A673 (cell line): ENCODE results near the gene SELENOF. TPM values are rescaled to one million over a fixed set of nuclear protein-coding genes. Genes with fewer than 3 reads are reported as not detected.

Experiments used
- BruUV-seq: library from RNA; stranded (reverse); fragments of 400-500 nt; replicated peaks from 2 replicates; lab custom pipeline; 2021; lab: Mats Ljungman, UMichigan
- CTCF ChIA-PET: fragments of 300-600 bp; sonication (Branson Sonifier 250); formaldehyde crosslinking; loops from one replicate; lab custom pipeline; 2022; ENCODE audit warnings: antibody characterized with exemption; lab: Charles Lee
- POLR2A ChIA-PET: fragments of 300-600 bp; sonication (Branson Sonifier 250); formaldehyde crosslinking; loops from one replicate; lab custom pipeline; 2022; ENCODE audit warnings: antibody characterized with exemption; ENCODE audit not compliant: low non-redundant PET; lab: Charles Lee
- DNase-seq: peaks from one replicate; pipeline ENCODE4 v3.0.0-alpha.2; 2015; ENCODE audit warnings: low spot score
- H3K27ac ChIP-seq: fragments of 200-600 bp; sonication (generic); 2 replicates; pipeline ENCODE4 v1.5.1; 2016; ENCODE audit warnings: mixed run types, low read depth, mild to moderate bottlenecking, mixed read lengths, antibody characterized with exemption, low read length; ENCODE audit not compliant: poor library complexity, severe bottlenecking
- H3K27me3 ChIP-seq: fragments of 200-600 bp; sonication (generic); replicated peaks from 2 replicates; pipeline ENCODE4 v1.6.1; 2017; ENCODE audit warnings: mixed run types, low read depth, mild to moderate bottlenecking, mixed read lengths, antibody characterized with exemption, low read length; ENCODE audit not compliant: insufficient read depth, poor library complexity
- H3K36me3 ChIP-seq: fragments of 200-600 bp; sonication (generic); 2 replicates; pipeline ENCODE4 v1.6.1; 2016; ENCODE audit warnings: mixed run types, mild to moderate bottlenecking, mixed read lengths, antibody characterized with exemption, low read length; ENCODE audit not compliant: insufficient read depth, poor library complexity, severe bottlenecking
- H3K4me1 ChIP-seq: fragments of 200-600 bp; sonication (generic); 2 replicates; pipeline ENCODE4 v1.6.1; 2017; ENCODE audit warnings: mixed run types, mild to moderate bottlenecking, mixed read lengths, antibody characterized with exemption, low read length; ENCODE audit not compliant: insufficient read depth, poor library complexity, severe bottlenecking
- H3K4me3 ChIP-seq: fragments of 200-600 bp; sonication (generic); 2 replicates; pipeline ENCODE4 v1.5.1; 2016; ENCODE audit warnings: low read depth, mixed run types, mild to moderate bottlenecking, mixed read lengths, low read length; ENCODE audit not compliant: poor library complexity, severe bottlenecking
- H3K9me3 ChIP-seq: fragments of 200-600 bp; sonication (generic); 2 replicates; pipeline ENCODE4 v1.6.1; 2016; ENCODE audit warnings: mixed run types, low read depth, mild to moderate bottlenecking, mixed read lengths, antibody characterized with exemption, low read length; ENCODE audit not compliant: poor library complexity, severe bottlenecking
- CTCF ChIP-seq: fragments of 300-800, 200-600 bp; sonication (generic); conservative IDR thresholded peaks from 2 replicates; pipeline ENCODE4 v1.5.1; 2017; ENCODE audit warnings: low read depth, mild to moderate bottlenecking, antibody characterized with exemption, low read length, moderate library complexity, mixed read lengths
- EZH2 ChIP-seq: fragments of 200-600 bp; sonication (generic); IDR thresholded peaks from 2 replicates; pipeline ENCODE4 v1.6.1; 2017; ENCODE audit warnings: borderline replicate concordance, low read depth, mild to moderate bottlenecking, mixed read lengths, antibody characterized with exemption, low read length; ENCODE audit not compliant: poor library complexity, severe bottlenecking
- intact Hi-C: fragments of 100-400 bp; cut with micrococcal nuclease; formaldehyde crosslinking; loops from one replicate; pipeline ENCODE4 v1.10.0; 2022; ENCODE audit not compliant: unreplicated experiment
- total RNA-seq: library from RNA; stranded (reverse); gene quantifications from 2 replicates; pipeline ENCODE4 v1.2.3, GENCODE V29; 2021

SELENOF gene
- total RNA-seq, 1 experiment from 2014 or later, result 214 TPM

GRCh38 chr1:86926883-86927282, 13.0 kb upstream of the SELENOF start:
- no TSS peak for BruUV-seq
- TF ChIP-seq CTCF (no peak), EZH2 (no peak)
- Histone ChIP-seq H3K27me3 (no peaks in the 10 kb centered on the region), H3K4me1 (peaks cover 3% of the 10 kb centered on the region), H3K27ac (no peak overlapping the region), H3K36me3 (peaks cover 4% of the 10 kb centered on the region), H3K9me3 (peaks cover 23% of the 10 kb centered on the region), H3K4me3 (no peak overlapping the region)
- intact Hi-C loops, result no loop called here
- no peak for DNase-seq
- ChIA-PET CTCF (no interaction called here), POLR2A (no interaction called here)

- peaks cover 3% of the 10 kb centered on the region for H3K4me1 ChIP-seq
- no peak overlapping the region for H3K27ac ChIP-seq
- H3K36me3 ChIP-seq, result peaks cover 4% of the 10 kb centered on the region
- H3K9me3 ChIP-seq, result peaks cover 25% of the 10 kb centered on the region
- TF ChIP-seq CTCF, result no peak
- TF ChIP-seq EZH2, result no peak
- no peaks in the 10 kb centered on the region for H3K27me3 ChIP-seq
- intact Hi-C loops, result no loop called here
- no TSS peak for BruUV-seq
- CTCF ChIA-PET, result no interaction called here
- POLR2A ChIA-PET, result no interaction called here
- DNase-seq, result no peak
- no peak overlapping the region for H3K4me3 ChIP-seq
Measured at GRCh38 chr1:86925742-86926141, 11.8 kb upstream of the SELENOF start.

GRCh38 chr1:86924324-86924960, 10.5 kb upstream of the SELENOF start:
- Histone ChIP-seq H3K36me3 (peaks cover 4% of the 10 kb centered on the region), H3K27ac (no peak overlapping the region), H3K4me3 (no peak overlapping the region), H3K27me3 (no peaks in the 10 kb centered on the region), H3K4me1 (peaks cover 3% of the 10 kb centered on the region), H3K9me3 (peaks cover 25% of the 10 kb centered on the region)
- CTCF ChIA-PET, result no interaction called here
- POLR2A ChIA-PET, result no interaction called here
- no peak for DNase-seq
- no TSS peak for BruUV-seq
- intact Hi-C loops, result no loop called here
- no peak for TF ChIP-seq CTCF
- no peak for TF ChIP-seq EZH2
